ENCODE results near the gene AQP4.

Gene AQP4

DNA sequence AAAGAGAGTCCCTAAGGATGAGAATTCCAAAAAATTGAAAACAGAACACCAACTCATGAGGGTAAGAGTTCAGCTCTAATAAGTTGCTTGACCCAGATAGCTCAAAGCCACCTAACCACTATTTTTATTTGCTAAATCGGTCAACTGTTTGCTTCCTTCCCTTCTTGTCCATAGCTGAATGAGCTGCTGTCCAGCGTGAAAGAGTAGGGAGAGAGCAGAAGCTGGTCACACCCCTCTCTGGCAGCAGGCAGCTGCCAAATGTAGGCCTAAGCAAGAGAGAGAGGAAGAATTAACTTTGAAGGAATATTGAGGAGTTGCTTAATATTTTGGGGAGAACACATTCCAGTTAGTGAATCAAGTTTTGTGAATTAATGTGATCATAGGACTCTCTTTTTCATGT, 25.9 kb downstream of the AQP4 start:
- FAIRE-seq: no peak

DNA sequence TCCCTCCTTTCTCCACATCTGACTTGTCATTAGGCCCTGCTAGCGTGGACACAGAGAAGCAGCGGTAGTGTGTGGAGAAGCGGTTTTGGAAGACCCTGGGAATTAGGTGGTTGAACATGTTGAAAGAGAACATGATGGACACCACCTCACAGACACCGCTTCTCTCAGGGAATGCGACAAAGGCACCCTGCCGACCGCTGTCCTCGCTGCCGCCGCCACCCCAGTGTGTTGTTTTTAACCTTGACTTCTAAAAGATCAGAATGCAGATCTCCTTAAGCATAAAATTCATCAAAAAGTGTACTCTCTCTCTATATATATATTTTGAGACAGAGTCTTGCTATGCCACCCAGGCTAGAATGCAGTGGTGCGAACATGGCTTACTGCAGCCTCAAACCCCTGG, 33.2 kb downstream of the AQP4 start:
- no peak for FAIRE-seq

DNA sequence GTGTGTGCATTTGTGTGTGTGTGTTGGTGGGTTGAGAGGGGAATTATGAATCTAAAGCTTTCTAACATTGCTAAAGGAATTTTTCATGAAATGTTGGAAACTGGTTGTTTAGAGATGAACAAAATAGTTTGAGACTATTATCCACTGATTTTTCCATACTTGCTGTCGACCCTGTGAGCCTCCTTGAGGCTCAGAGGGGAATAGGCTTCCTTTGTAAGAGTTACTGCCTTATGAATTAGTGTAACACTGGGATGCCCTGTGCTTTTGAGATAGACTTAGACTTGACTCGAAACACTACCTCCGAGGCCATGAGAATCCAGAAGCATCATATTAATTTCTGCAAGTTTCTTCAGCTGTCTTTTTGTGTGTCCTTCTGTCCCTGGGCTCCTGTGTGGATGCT, 37.9 kb downstream of the AQP4 start:
- FAIRE-seq: no peak

DNA sequence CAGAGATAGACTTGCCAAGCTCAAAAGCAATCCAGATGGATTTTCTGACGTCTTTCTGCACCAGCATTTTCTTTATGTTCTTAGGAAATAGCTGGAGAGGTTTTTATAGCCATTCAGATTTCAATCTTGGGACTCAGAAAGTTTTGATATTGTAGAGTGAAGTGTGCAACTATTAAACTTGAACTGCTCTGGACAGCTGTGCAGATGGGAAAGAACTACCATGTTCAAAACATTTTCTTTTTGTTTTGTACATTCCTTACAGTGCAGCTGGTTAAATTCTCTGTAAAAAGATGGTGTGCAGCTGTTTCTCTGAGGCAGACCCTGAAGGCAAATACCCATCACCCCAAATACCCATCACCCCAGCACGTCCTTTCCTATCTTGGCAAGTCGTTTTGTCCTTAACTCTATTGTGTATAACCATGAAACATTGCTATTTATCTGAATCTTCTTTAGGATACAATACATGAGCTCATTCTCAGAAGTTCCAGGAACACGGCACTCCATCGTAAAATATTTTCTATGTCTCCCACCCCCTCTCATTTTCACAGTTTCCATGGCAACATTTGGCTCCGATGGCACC, 38.8 kb downstream of the AQP4 start:
- no peak for FAIRE-seq

DNA sequence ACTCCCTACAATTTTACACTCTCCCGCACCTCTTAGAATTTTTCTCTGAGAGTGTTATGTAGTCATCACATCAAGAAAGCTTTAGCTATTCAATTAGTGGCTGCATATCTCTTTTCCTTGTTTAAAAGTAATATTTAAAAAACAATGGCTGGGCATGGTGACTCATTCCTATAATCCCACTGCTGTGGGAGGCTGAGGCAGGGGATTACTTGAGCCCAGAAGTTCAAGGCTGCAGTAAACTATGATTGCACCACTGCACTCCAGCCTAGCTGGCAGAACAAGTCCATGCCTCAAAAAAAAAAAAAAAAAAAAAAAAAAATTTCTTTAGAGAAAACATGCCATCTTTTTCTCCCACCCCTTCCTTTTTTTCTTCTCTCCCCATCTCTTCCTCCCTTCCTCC, 44.3 kb downstream of the AQP4 start:
- FAIRE-seq: no peak

DNA sequence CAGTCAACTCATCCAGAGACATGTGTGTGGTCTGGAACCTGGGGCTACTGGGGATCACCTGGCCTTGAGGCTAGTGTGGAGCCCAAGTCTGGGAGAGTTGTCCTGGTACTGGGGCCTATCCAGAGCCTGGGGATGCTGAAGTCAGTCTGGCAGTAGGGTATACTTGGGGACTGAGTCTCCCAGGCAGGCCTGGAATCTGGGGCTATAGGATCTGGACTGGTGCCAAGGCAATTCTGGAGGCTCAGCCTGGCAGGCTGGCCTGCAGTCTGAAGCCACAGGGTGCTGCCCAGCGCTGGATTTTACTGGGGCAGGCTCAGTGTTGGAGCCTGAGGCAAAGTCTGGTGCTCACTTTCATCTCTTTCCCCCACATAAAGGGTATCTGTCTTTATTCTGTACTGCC, 46.5 kb downstream of the AQP4 start:
- FAIRE-seq: no peak

DNA sequence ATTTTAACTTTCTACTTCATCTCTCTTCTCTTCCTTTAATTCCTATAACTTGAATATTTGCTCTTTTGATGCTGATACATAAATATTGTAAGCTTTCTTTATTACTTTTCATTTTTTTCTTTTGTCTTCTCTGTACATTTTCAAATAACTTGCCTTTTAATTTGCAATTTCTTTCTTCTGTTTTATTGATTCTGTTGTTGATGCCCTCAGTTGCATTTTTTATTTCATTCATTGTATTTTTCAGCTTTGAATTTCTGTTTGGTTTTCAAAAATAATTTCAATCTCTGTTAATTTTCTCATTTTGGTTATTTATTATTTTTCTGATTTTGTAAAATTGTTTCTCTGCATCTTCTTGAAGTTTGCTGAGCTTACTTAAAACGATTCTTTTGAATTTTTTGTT, 47.0 kb downstream of the AQP4 start:
- FAIRE-seq: peak; percentile 65

DNA sequence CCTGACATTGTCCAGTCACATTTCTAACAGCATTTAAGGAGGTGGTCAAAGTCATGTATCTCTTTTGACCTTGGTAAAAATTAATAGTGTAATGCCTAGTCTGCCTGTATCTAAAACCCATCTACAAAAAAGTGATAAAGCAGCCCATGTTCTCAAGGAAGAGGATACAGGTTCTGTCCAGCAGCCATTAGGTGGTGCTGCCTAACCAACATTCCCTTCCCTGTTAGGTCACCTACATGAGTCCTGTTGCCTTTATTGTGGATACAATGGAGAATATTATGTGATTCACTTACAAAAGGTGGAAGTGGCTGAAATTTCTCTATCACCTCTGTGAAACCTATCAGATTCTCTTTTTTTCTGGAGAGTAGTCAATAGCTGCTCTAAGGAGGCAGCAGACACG, 52.5 kb downstream of the AQP4 start:
- peak; percentile 93 for FAIRE-seq

DNA sequence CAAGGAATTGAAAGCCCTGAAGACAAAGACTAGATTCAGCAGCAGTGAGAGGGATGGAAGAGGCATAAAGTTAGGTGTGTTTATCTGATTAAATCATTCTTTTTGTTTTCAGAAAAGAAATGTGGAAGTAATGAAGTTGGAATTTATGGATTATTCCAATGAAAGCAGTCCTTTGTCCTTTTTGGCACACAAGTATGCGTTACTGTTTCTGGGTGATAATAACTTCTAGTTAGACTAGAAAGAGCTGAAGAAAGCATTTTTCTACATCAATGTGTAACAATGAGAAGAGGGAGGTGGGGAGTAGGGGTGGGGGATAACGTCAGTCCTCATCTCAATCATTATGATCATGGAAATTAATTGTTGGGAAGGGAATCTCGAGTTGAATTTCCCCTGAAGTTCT, 53.0 kb downstream of the AQP4 start:
- no peak for FAIRE-seq

DNA sequence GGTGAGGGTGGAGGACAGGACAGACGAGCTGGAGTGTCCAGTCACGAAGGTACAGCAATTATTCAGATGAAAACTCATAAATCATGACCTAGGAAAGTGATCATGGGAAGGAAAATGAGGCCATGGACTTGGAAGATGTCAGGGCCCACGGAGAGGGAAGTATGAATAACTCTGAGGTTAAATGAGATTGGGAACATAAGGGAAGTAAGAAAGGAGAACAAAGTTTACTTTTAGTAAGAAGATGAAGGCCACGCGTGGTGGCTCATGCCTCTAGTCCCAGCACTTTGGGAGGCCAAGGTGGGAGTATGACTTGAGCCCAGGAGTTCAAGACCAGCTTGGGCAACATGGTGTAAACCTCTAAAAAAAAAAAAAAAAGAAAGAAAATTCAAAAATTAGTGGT, 56.2 kb downstream of the AQP4 start:
- FAIRE-seq: no peak

DNA sequence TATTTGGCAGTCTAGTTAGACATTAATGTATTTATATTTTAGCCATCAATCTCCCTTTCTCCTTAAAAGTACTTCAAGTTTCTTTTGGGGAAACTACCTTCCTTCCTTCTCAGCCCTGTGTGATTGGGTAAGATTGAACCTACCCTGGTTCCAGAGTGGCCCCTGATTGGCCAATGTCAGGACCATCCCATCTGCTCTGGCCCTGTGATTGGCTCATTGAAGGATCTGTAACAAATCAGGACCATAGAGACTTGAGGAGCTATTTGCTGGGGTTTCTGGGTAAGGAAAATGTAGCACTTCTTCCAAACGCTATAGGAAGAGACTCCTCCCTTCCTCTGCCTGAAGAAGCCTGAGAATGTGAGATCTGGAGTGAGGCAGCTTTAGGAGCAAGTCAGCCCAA, 59.3 kb downstream of the AQP4 start:
- no peak for FAIRE-seq

DNA sequence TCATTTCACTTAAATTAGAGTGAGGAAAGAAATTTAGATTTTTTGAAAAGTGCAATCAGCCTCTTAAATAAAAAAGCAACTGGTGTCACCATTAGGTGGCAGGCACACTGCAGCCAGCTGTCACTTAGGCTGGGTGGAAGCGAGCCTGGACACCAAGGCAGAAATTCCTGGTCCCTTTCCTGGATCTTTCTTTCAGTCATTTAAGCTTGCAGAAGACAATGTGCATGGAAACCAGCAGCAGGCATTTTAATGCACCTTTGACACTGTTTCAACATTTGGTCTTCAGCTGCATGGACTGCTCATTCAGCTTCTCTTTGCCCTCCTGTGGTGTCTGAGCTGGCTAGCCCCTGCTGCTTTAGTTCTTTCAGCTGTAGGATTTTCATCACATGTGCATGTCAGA, 61.0 kb downstream of the AQP4 start:
- peak; percentile 17 for FAIRE-seq

DNA sequence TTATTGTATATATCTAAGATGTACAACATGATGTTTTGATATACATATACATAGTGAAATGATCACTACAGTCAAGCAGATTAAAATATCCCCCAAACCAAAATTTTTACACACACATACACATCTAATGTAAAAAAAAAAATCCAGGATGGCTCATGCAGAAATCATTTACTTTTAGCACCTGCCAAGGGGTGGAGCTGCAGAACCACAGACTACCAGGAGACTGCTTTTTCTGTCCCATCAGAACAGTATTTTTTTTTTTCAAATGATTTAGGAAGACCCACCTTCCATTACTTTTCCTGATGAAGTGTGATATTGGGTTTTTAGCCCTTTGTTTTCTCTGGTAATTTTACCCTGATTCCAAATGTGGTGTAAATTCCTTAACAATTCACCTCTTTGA, 61.9 kb downstream of the AQP4 start:
- no peak for FAIRE-seq

DNA sequence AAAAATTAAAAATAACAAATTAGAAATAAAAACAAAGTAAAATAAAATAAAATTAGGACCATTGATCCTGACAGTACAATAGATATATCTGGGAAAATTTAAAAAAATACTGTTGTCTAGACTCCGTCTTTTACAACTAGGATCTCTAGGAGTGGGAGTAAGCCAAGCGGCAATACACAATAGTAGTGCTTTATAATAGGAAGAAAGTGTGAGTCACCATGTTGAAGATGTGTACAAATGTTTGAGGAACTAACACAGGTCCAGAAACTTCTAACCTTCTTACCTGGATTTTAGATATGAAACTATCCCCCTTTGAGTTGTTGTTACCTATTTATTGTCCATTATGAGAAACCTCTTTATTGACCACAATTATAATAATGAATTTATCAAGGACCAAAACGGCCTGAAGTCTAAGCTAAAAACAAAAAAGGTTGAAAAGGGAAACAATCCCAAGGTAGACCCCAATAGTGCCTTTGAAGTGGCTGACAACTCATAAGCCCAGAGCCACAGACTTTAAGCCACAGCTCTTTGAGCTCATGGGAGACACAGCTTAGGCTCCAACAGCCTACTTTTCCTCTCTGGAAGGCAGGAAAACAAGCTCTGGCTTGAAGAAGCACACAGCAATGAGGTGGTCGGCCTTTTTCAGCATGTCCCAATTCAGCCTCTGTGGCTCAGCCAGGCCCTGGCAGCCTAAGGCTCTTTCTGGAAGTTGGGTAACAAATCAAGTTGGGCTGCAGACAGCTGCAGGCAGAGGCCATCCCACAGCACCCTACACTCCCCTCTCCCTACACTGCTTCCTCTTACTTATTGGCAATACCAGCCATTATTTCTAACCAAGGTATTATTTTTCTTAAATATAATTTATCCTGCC, 62.9 kb downstream of the AQP4 start:
- no peak for FAIRE-seq
